ENCODE measurements around the gene ZNF335. TPM values are rescaled to one million over a fixed set of nuclear protein-coding genes. Genes with fewer than 3 reads are reported as not detected.

The ZNF335 gene
- total and polyA plus RNA-seq, 2 experiments from 2014 or later: 6.9 to 10.8 TPM

DNA sequence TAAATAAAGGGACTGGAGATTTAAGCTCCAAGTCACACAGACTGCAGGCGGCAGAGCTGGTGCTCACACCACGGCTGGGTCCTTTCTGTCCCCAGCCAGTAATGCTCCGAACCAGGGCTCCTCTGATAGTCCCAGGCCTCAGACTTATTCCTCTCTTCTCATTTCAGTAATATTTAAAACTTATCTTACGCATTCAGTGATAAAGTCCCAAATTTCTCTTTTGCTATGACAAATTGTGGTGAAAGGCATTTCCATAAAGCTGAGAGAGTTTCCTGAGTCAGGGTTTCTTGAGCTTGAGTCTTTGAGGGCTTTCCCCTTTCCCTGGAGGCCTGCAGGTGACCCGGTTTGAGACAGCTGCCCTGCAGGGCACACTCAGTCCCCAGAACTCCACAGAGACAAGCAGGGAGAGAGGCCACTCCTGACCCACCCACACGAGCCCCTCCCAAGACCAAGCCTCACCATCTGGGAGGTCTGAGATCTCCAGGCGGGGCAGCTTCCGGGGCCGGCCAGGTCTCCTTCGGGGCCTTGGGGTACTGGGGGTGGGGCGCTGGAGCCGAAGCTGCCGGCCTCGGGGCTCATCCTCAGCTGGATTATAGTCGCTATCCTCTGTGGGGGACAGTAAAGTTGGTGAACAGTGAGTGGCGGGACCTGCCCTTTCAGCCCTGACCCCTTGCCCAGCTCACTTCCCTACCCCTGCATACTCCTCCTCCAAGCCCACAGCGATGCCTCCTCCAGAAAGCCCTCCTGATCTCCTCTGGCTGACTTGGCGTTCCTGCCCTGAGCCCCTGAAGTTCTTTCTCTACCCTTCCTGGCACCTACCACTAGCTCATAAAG, 6.6 kb downstream of the ZNF335 start:
- H3K36me3 ChIP-seq (ENCODE audit: low read depth): peaks cover 37% of the 10 kb centered on the region
- H3K4me3 ChIP-seq: no peak overlapping the region
- TF ChIP-seq EZH2phosphoT487 (IDR thresholded peaks at IDR 0.05; ENCODE audit: insufficient read depth, low read depth) (no peak), EZH2 (IDR thresholded peaks at IDR 0.05; ENCODE audit: insufficient read depth, poor library complexity, severe bottlenecking) (no peak)
- 84 to 87% methylated on average over 15 to 18 of the region's 18 CpGs for WGBS, 2 experiments (ENCODE audit: low coverage in 1 of 2, low lambda C conversion rate in 2 of 2, missing lambda C conversion rate in 2 of 2)
- in situ Hi-C loops (cut with MboI): no loop called here
- no peak overlapping the region for H3K4me2 ChIP-seq (ENCODE audit: unreplicated experiment)
- H3F3A ChIP-seq (ENCODE audit: insufficient read depth): peaks cover 22% of the 10 kb centered on the region
- peaks cover 24% of the 10 kb centered on the region for H3K79me2 ChIP-seq (ENCODE audit: insufficient read depth)
- H4K20me1 ChIP-seq (ENCODE audit: insufficient read depth): no peaks in the 10 kb centered on the region
- DNase-seq: no peak
- no peak overlapping the region for H3K9ac ChIP-seq
- no peaks in the 10 kb centered on the region for H3K27me3 ChIP-seq (replicated peaks; ENCODE audit: insufficient read depth)
- H3K4me1 ChIP-seq (ENCODE audit: insufficient read depth): peaks cover 23% of the 10 kb centered on the region
- H3K27ac ChIP-seq: no peak overlapping the region
- no peak overlapping the region for H2AFZ ChIP-seq
- no peaks in the 10 kb centered on the region for H3K9me3 ChIP-seq (ENCODE audit: low read depth)
- no peaks in the 10 kb centered on the region for H3K9me2 ChIP-seq (ENCODE audit: insufficient read depth)

DNA sequence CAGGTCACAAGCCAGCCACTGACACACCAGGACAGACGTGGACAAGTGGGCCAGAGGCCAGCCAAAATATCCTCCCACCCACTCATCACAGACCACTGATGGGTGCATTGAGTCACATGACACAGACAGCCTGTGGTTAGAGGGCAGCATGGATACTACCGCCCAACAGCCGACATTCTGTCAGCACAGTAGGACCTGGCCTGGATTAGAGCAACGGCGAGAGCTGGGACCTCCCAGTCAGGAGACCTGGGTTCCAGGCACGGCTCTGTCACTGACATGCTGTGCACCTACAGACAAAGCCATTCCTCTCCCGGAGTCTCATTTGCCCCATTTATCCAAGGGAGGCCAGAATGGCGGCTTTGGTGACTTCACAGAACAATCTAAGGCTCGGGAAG, 8.0 kb downstream of the ZNF335 start:
- no peak overlapping the region for H3K4me3 ChIP-seq
- H3K9me3 ChIP-seq (ENCODE audit: low read depth): no peaks in the 10 kb centered on the region
- H3K9me2 ChIP-seq (ENCODE audit: insufficient read depth): no peaks in the 10 kb centered on the region
- H3K4me2 ChIP-seq (ENCODE audit: unreplicated experiment): no peak overlapping the region
- peaks cover 18% of the 10 kb centered on the region for H3K79me2 ChIP-seq (ENCODE audit: insufficient read depth)
- in situ Hi-C loops (cut with MboI): no loop called here
- 91 to 94% methylated on average over 9 of the region's 9 CpGs for WGBS, 2 experiments (ENCODE audit: low coverage in 1 of 2, low lambda C conversion rate in 2 of 2, missing lambda C conversion rate in 2 of 2)
- no peaks in the 10 kb centered on the region for H3K27me3 ChIP-seq (replicated peaks; ENCODE audit: insufficient read depth)
- H2AFZ ChIP-seq: no peak overlapping the region
- peaks cover 9% of the 10 kb centered on the region for H3K4me1 ChIP-seq (ENCODE audit: insufficient read depth)
- peaks cover 10% of the 10 kb centered on the region for H3F3A ChIP-seq (ENCODE audit: insufficient read depth)
- H4K20me1 ChIP-seq (ENCODE audit: insufficient read depth): no peaks in the 10 kb centered on the region
- no peak for DNase-seq
- no peak overlapping the region for H3K9ac ChIP-seq
- no peak overlapping the region for H3K27ac ChIP-seq
- TF ChIP-seq EZH2phosphoT487 (IDR thresholded peaks at IDR 0.05; ENCODE audit: insufficient read depth, low read depth) (no peak), EZH2 (IDR thresholded peaks at IDR 0.05; ENCODE audit: insufficient read depth, poor library complexity, severe bottlenecking) (no peak)
- H3K36me3 ChIP-seq (ENCODE audit: low read depth): peaks cover 37% of the 10 kb centered on the region

DNA sequence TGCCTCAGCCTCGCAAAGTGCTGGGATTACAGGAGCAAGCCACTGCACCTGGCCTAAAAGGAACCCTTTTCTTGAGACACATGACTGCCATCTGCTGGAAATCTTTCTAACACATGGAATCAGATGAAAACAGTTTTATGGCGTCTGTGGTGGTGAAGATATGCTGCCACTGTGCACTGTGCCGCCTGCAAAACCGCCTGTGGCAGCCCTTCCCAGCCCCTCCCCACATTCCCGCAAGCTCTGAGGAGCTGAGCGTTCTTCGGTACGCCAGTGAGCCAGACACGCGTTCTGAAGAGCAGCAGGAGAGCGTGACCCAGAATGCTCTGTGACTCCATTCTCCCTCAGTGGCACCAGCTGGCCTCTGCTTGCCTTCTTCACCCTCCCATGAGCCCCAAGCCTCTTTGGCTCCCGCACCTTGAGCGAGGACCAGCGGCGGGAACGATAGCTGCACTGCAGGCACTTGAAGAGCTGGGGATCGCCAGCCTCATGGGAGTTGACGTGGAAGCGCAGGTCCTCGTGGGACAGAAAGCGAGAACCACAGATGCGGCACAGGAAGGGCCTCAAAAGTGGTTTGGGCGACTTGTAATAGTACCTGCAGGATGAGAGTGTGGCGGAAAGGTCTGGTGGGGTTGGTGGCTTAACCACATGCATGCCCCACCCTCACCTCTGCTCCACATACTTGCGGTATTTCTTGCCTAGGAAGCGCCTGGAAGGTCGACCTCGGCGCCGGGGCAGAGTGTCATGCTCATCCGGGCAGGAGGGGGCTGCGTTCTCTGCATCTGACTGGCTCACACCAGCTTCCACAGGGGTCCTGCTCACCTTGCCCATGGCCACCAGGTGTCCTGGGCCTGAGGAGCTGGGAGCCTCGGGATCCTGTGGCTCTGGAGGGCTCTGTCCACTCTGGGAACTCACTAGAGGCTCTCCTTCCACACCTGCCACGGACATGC, 8.7 kb downstream of the ZNF335 start:
- Histone ChIP-seq H3K4me1 (ENCODE audit: insufficient read depth) (peaks cover 2% of the 10 kb centered on the region), H3K79me2 (ENCODE audit: insufficient read depth) (peaks cover 14% of the 10 kb centered on the region), H3K9me3 (ENCODE audit: low read depth) (no peaks in the 10 kb centered on the region), H3K4me3 (no peak overlapping the region), H3K9me2 (ENCODE audit: insufficient read depth) (no peaks in the 10 kb centered on the region), H3K27ac (no peak overlapping the region), H3K36me3 (ENCODE audit: low read depth) (peaks cover 44% of the 10 kb centered on the region), H3K4me2 (ENCODE audit: unreplicated experiment) (no peak overlapping the region), H3K27me3 (replicated peaks; ENCODE audit: insufficient read depth) (no peaks in the 10 kb centered on the region), H3F3A (ENCODE audit: insufficient read depth) (peaks cover 3% of the 10 kb centered on the region), H4K20me1 (ENCODE audit: insufficient read depth) (no peaks in the 10 kb centered on the region), H3K9ac (no peak overlapping the region), H2AFZ (no peak overlapping the region)
- TF ChIP-seq EZH2phosphoT487 (IDR thresholded peaks at IDR 0.05; ENCODE audit: insufficient read depth, low read depth): no peak
- WGBS, 2 experiments (ENCODE audit: low coverage in 1 of 2, low lambda C conversion rate in 2 of 2, missing lambda C conversion rate in 2 of 2): 79 to 82% methylated on average over 32 to 34 of the region's 34 CpGs
- peak; percentile 59 for DNase-seq
- in situ Hi-C loops (cut with MboI): no loop called here

GRCh38 chr20:45962031-45962755, 9.8 kb downstream of the ZNF335 start:
- in situ Hi-C loops (cut with MboI): no loop called here
- TF ChIP-seq EZH2phosphoT487 (IDR thresholded peaks at IDR 0.05; ENCODE audit: insufficient read depth, low read depth) (no peak), EZH2 (IDR thresholded peaks at IDR 0.05; ENCODE audit: insufficient read depth, poor library complexity, severe bottlenecking) (no peak)
- DNase-seq: no peak
- H3K79me2 ChIP-seq (ENCODE audit: insufficient read depth): peaks cover 2% of the 10 kb centered on the region; the same call in 1 of the 2 replicates
- H3K4me2 ChIP-seq (ENCODE audit: unreplicated experiment): no peak overlapping the region
- no peak overlapping the region for H3K4me3 ChIP-seq
- H3K36me3 ChIP-seq (ENCODE audit: low read depth): peaks cover 42% of the 10 kb centered on the region
- no peaks in the 10 kb centered on the region for H3K9me3 ChIP-seq (ENCODE audit: low read depth)
- no peaks in the 10 kb centered on the region for H3K27me3 ChIP-seq (replicated peaks; ENCODE audit: insufficient read depth)
- H3K4me1 ChIP-seq (ENCODE audit: insufficient read depth): no peaks in the 10 kb centered on the region
- H3K9me2 ChIP-seq (ENCODE audit: insufficient read depth): no peaks in the 10 kb centered on the region
- no peak overlapping the region for H3K27ac ChIP-seq
- no peak overlapping the region for H2AFZ ChIP-seq
- H3K9ac ChIP-seq: no peak overlapping the region
- no peaks in the 10 kb centered on the region for H4K20me1 ChIP-seq (ENCODE audit: insufficient read depth)
- 85 to 86% methylated on average over 24 to 26 of the region's 26 CpGs for WGBS, 2 experiments (ENCODE audit: low coverage in 1 of 2, low lambda C conversion rate in 2 of 2, missing lambda C conversion rate in 2 of 2)
- H3F3A ChIP-seq (ENCODE audit: insufficient read depth): no peaks in the 10 kb centered on the region
